ENCODE results near the gene BCLAF1.

The BCLAF1 gene, protein sequence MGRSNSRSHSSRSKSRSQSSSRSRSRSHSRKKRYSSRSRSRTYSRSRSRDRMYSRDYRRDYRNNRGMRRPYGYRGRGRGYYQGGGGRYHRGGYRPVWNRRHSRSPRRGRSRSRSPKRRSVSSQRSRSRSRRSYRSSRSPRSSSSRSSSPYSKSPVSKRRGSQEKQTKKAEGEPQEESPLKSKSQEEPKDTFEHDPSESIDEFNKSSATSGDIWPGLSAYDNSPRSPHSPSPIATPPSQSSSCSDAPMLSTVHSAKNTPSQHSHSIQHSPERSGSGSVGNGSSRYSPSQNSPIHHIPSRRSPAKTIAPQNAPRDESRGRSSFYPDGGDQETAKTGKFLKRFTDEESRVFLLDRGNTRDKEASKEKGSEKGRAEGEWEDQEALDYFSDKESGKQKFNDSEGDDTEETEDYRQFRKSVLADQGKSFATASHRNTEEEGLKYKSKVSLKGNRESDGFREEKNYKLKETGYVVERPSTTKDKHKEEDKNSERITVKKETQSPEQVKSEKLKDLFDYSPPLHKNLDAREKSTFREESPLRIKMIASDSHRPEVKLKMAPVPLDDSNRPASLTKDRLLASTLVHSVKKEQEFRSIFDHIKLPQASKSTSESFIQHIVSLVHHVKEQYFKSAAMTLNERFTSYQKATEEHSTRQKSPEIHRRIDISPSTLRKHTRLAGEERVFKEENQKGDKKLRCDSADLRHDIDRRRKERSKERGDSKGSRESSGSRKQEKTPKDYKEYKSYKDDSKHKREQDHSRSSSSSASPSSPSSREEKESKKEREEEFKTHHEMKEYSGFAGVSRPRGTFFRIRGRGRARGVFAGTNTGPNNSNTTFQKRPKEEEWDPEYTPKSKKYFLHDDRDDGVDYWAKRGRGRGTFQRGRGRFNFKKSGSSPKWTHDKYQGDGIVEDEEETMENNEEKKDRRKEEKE

GRCh38 chr6:136289579-136290409 is at the start of gene BCLAF1:
Gene BCLAF1 (minus strand): TSS chr6:136289846. CDS start chr6:136279866, 9,980 bp downstream.
- DNase-seq, result peak; percentile 99 to 100

GRCh38 chr6:136338486-136338885 is 48.8 kb upstream of the BCLAF1 start:
- no peak for DNase-seq

DNA sequence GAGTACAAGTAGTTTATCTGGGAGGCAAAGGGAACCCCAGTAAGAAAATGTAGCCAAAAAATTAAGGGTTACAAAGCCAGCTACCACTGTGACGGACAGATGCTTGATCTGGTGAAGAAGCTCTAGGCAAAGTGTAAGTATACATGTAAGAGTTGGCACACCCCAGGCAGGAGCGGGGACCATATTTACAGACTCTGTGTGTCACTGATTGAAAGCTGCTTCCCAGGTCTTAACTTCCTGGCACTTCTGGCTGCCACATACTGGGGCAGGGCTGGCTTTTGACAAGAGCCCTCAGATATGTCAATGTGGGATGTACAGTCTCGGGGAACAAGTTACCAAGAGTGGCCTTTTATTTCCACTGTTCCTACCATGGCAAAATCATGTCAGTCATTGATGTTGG is 48.0 kb upstream of the BCLAF1 start:
- DNase-seq, result no peak

GRCh38 chr6:136337121-136337520 is 47.5 kb upstream of the BCLAF1 start:
- DNase-seq, result no peak

GRCh38 chr6:136335736-136336363 is 46.2 kb upstream of the BCLAF1 start:
- DNase-seq, result no peak

- no peak for DNase-seq
These were observed 45.2 kb upstream of the BCLAF1 start for GRCh38 chr6:136334853-136335252.

GRCh38 chr6:136334465-136334846 is 44.8 kb upstream of the BCLAF1 start:
- DNase-seq, result no peak

- DNase-seq, result no peak
These were observed 44.3 kb upstream of the BCLAF1 start for GRCh38 chr6:136333824-136334464.

DNA sequence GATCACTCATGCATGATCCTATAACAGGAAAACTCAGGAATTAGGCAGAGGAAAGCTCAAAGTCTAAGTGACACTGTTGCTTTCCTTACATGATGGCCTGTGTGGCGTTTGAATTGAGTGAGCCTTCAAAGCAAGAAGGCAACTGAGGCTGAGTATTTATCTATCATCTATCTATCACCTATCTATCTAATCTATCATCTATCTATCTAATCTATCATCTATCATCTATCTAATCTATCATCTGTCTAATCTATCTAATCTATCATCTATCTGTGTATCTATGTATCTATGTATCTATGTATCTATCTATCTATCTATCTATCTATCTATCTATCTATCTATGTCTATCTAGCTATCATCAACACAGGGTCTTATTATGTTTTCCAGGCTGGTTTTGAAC is 41.8 kb upstream of the BCLAF1 start:
- DNase-seq, result no peak

GRCh38 chr6:136330634-136331033 is 41.0 kb upstream of the BCLAF1 start:
- DNase-seq, result no peak

DNA sequence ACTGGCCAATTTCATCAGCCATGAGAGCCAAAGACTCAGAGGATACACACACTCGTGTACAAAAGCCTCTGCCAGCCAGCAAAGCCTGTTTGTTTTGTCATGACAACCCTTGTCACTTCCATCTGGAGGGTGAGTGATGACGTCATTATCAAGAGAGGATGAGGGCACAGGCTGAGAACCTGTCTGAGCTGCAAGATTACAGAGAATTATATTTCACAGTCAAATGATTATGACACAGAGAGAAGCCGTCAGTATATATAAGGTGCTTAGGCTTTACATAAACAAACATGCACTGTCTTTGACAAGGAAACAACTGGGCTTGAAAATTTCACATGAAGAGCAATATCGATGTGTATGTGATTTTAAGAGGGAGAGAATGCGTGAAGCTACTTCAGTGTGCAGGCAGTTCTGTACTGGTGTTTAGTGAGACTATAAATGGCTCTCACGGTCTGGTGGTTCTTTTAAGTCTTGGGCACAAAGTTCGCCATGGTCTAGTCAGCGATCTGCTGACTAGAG is 36.5 kb upstream of the BCLAF1 start:
- DNase-seq, result no peak

DNA sequence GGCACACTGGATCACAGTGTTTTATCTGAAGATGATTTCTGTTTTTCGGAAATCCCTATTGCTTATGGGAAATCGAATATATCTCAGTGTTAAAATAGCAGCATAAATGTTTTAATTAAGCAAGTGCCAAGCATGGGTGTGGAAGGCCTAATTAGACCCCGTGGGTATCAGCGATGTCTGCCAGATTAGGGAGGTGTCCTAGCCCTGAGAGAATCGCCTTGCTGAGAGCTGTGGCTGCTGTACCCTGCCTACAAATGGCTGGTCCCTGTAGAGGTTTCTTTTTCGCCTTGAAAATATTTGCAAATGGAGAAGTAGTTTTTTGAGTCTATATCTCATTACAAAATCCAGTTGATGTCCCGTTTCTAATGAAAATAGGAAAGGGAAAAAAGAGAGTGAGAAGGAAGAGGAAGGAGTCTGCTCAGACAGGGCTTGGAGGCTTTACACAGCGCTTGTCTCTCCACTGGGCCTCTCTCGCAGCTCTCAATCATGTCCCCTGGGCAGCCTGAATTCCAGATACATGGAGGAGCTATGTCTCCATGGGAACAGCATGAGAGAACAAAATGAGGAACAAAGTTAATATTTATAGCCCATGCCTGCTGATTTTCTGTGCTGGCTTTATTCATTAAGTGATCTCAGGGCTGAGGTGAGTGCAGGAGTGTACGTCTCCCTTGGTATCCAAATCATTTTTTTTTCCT is 35.2 kb upstream of the BCLAF1 start:
- no peak for DNase-seq

- no peak for DNase-seq
These were observed 33.9 kb upstream of the BCLAF1 start for GRCh38 chr6:136323431-136324112.

GRCh38 chr6:136319732-136320131 is 30.1 kb upstream of the BCLAF1 start:
- no peak for DNase-seq

DNA sequence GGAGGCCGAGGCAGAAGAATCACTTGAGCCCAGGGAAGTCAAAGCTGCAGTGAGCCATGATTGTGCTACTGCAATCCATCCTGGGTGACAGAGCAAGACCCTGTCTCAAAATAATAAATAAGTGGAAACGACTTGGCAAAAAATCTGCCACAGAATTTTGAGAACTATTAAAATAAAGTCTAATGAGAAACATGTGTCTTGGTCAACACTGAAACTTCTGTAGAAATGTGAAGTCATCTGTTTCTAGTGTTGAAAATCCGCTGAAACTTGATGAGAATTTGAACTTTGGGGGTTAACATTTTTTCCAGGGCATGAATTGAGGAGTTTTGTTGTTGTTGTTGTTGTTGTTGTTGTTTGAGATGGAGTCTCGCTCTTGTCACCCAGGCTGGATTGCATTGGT is 29.0 kb upstream of the BCLAF1 start:
- DNase-seq, result no peak

GRCh38 chr6:136317971-136318370 is 28.3 kb upstream of the BCLAF1 start:
- no peak for DNase-seq

- peak; percentile 21 to 44 for DNase-seq
These were observed 27.5 kb upstream of the BCLAF1 start for GRCh38 chr6:136317021-136317694.

- DNase-seq, result no peak
These were observed 25.9 kb upstream of the BCLAF1 start for GRCh38 chr6:136315594-136315993.

- no peak for DNase-seq
These were observed 23.3 kb upstream of the BCLAF1 start for GRCh38 chr6:136312975-136313374.
